M059J (cell line): Measurements from ENCODE around the gene TRIP4. TPM values are rescaled to one million over a fixed set of nuclear protein-coding genes. Genes with fewer than 3 reads are reported as not detected.
"Not testable (repeated sequence)": the region's sequence is repeated elsewhere in the genome, so short reads cannot be mapped to it uniquely, and the experiment has no call there.

Experiments used
- DNase-seq: peaks from one replicate; pipeline ENCODE4 v3.0.0-alpha.2; 2012; ENCODE audit warnings: low read depth
- total RNA-seq: library from RNA; depleted of rRNA; stranded (reverse); fragments of >200 nt; shearing (Covaris generic); gene quantifications from 2 replicates; pipeline ENCODE4 v1.2.3, GENCODE V29; 2014

TRIP4 gene
- total RNA-seq, 1 experiment from 2014 or later: 10.5 TPM

DNA sequence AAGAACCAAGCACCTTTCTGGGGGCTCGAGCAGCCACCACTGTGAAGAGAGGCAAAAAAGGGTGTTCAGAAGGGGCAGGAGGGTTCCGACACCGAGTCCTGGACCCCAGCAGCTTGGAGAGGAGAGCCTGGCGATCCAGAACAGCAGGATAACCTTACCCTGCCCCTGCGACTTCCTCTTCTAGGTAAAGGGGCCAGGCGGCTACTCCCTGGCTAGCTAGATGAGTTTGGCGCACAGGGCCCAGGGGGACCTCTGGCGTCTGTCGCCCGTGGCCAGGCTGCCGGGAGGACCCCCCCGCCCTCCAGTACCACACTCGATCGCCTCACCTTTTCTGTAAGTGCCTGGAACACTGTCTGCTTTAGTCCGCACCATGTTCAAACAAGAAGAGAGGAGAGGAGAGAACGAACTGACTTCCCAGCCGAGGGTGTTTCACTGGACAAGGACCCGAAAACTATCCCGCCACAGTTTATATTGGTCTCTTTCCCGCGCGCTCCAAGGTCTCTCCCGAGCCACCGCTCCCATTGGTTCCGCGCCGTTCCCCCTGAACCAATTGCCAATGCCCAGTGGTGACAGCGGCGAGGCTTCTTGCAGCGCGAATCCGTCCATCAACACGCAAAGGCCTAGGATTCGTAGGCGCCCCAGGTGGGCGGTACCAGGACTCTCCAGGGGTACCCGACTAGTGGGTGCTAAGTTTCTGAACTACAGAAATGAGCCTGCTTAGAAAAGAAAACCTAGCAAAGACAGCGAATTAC is 6.5 kb upstream of the TRIP4 start, which contains the start of gene PCLAF:
Gene PCLAF, minus strand, starts transcription at position 442 of the 752 bp plus-strand sequence. Its CDS starts 70 bp downstream, at position 372.
- DNase-seq: peak; percentile 99

DNA sequence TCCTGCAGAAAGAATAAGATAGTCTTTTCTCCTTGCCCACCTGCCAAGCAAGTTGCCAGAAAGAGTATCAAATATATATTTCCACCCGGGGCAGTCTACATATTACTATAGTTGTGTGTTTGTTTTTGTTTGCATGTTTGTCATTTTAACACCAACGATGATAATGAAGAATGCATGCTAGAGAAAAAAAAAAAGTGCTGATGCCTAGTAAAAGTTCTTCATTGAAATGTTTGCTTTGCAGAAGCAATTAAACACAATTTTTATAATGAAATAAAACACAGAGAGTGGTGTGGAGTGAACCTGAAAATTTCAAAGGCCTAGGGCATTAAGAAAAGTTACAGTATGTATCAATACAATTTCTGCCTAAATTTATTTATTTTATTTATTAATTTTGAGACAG is 3.9 kb upstream of the TRIP4 start:
- DNase-seq: no peak

DNA sequence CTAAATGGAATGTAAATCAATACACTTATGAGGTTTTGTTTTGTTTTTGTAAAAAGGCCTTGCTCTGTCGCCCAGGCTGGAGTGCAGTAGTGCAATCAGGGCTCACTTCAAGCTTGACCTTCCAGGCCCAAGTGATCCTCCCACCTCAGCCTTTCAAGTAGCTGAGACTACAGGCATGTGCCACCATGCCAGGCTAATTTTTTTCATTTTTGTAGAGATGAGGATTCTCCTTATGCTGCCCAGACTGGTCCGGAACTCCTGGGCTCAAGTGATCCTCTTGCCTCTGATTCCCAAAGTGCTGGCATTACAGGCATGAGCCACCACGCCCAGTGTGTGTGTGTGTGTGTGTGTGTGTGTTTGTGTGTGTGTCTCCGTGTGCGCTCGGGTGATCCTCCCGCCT is 1.3 kb upstream of the TRIP4 start:
- no peak for DNase-seq

DNA sequence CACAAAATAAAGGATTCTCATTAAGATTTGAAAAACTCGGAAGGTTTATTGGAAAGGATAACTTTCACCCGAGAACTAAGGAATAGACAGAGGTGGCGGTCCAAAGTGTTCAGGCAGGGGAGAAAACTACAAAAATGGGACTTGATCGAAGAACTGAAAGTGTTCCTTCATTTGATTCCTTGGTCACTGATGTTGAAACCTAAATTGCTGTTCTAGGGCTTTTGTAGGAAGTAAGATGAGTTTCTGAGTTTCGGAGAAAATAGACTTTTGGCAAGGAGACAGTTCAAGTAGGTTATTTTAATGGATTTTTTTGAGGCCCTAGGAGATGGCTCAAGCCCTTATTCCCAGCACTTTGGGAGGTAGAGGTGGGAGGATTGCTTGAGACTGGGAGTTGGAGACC is 1.4 kb downstream of the TRIP4 start:
- DNase-seq: no peak

DNA sequence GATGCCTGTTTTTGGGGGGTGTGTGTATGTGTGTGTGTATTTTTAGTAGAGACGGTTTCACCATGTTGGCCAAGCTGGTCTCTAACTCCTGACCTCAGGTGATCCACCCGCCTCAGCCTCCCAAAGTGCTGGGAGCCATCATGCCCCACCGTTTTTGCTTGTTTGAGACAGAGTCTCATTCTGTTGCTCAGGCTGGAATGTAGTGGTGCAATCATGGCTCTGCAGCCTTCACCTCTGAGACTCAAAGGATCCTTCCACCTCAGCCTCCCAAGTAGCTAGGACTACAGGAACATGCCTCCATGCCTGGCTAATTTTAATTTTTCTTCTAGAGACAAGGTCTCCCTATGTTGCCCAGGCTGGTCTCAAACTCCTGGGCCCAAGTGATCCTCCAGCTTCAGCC is 4.8 kb downstream of the TRIP4 start:
- not testable (repeated sequence) for DNase-seq

DNA sequence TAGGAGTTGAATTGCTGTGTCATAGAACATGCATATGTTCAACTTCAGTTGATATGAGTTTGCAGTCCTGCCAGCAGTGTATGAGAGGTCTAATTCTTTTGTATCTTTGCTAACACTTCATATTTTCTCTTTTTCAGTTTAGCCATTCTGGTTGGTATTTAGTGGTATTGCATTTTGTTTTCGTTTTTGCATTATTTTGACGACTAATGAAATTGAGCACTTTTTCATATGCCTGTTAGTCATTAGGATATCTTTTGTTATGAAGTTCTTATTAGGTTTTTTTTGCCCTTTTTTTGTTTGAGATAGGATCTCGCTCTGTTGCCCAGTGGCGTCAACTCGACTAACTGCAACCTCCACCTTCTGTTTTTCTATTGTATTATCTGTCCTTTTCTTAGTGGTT is 9.2 kb downstream of the TRIP4 start:
- DNase-seq: no peak

DNA sequence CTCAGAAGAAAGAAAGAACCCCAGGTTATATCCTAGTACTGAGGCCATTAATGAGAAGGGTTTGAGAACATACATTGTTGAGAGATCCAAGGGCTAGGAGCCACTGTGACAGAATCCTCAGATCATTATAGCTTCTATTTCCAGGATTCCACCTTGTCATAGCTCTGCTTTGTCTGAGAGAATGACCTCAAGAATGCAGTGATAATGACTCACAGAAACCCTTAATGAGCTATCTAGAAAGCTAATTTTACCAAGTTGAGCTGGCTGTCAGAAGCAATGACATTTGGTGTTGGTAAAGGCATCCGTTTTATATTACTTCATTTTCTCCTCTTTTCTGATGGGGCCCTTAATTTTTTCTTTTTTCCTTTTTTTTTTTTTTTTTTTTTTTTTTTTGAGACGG is 10.9 kb downstream of the TRIP4 start:
- peak; percentile 35 for DNase-seq

DNA sequence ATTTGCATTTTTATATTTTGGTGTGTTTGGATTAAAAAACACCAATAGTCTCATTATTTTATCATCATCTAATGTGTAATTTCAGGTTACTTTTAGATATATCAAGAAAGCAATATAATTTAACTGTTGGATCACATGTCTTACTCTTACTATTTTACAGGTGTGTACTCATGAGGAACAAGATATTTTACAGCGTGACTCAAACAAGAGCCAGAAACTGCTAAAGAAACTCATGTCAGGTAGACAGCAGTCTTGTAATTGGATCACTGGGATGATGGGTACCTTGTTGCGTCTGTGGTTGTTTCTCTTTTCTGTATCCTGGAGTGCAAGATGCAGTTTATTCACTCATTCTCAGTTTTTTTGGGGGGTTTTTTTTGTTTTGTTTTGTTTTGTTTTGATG is 12.9 kb downstream of the TRIP4 start:
- DNase-seq: no peak

DNA sequence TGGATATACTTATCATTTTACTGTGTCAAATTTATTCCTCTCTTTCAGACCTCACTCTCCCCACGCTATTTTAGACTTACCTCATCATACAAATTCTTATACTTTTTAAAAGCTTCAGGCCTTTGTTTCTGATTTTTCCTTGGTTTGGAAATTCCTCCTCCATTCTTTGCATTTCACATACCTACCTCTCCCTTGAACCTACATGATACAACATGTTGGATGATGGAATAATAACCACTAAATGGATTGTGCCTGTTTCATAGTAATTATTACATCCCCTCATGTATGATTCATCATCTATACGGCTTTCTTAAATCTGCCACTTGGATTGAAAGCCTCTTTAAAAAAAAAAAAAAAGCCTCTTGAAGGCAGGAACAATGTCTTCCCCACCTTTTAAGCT is 24.6 kb downstream of the TRIP4 start:
- no peak for DNase-seq

DNA sequence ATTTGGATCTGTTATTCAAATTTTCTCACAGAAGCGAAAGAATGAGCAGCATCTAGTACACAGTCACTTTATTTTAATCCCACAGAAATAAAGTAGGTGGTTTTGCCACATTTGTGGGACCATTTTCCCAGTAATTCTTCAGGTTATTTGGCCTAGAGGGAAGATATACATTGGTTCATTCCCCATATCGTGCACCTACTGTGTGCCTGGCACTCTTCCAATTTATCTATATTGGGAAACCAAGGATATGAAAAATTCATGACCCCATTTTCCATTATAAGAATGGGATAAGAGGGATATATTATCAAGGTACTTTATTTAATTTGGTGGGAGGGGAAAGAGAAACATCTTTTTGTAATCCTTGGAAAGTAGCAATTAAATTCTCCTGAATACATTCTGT is 35.1 kb downstream of the TRIP4 start:
- no peak for DNase-seq

DNA sequence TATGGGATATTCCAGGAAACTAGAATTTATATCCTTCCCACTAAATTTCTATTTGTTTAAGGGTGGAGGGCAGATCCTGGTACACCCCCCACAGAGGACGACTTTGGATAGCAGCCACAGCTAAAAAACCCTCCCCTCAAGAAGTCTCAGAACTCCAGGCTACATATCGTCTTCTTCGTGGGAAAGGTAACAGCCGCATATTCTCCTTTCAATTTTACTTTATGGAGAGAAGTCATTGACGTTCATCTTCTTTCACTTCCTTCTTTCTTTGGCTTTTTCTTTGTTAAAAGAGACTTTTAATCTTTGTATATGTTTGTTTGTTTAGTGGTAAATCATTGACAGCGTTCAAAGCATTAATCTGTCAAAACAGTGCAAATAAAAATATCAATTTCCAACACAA is 36.3 kb downstream of the TRIP4 start:
- DNase-seq: no peak

DNA sequence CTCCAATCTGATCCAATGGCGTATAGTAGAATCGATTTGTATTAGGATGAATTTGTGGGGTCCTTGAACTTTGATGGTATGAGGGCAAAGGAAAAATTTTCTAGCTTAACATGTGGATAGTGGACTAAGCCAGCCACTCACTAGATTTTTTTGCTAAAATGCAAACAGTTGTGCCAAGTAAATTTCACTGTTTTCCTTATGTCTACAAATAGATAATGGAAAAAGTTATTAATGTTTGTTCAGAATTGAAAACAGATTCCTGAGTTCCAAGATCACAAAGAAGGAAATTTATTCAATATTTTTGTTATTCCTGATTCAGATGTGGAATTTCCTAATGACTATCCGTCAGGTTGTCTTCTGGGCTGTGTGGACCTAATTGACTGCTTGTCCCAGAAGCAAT is 37.6 kb downstream of the TRIP4 start:
- no peak for DNase-seq

DNA sequence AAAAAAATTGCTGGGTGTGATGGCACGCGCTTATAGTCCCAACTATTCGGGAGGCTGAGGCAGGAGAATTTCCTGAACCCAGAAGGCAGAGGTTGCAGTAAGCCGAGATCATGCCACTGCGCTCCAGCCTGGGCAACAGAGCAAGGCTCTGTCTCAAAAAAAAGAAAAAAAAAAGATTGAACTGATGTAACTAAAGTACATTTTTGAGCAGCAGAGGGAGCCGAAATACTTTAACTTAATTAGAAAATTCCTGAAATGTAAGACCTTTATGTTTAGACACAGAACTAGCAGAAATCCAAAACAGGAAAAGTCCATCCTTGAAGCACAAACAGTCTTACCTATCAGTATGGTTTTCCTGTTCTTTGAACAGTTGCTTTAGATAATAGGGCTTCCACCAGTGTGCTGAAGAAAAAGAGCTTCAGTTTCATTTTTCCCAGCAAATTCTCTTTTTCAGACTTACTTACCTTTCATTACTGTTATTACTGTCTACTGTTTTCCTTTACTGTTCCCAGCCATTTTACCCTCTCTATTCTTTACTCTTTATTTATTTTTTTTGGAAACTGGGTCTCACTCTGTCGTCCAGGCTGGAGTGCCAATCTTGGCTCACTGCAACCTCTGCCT is 39.3 kb downstream of the TRIP4 start:
- DNase-seq: peak; percentile 38

DNA sequence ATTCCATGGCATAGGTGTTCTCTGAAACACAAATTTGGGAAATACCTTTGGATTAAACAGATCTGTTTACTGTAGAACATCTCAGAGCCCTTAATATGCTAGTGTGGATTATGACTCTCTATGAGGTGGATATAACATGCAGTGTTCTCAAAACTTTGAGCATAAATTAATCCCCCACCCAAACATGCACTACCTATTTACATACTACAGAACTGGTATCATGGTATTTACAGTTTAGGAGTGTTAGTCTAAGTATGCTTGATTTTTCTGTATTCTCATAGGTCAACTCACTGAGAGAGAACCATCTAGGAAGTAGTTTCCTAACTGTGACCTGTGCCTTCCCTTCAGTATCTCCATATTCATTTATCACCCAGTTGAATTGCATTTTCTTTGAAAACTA is 41.8 kb downstream of the TRIP4 start:
- no peak for DNase-seq

DNA sequence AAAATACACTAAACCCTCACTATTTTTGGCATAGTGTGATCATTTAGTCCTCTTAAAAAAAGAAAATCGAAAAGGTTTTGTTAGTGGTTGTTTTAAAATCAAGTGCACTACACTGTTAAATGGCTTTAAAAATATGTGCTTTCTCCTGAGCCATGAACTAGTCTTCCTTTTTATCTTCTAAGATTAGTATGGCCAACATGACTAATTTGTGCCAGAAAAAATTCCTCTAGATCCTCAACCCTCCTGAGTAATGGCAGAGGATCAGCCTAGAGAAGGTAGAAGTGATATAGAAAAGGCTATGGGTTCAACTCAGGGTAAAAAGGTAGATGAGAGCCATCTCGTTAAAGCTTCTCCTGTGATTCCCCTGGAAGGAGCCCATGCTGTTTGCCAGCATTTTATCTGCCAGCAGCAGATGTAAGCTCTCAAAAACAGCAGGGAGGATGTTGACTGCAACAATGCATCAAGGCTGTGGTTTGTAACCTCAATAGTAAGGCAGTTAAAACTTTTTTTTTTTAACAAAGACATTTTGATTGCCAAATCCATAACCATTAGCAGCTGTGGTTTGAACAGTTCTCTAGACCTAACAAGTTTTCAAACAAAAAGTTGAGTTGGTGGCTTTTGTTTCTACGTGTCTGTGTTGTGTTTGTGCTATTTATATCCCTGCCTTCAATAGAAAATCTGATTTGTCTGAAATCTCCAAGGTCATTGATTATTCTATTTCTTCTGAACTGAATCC is 42.5 kb downstream of the TRIP4 start:
- DNase-seq: peak; percentile 69

DNA sequence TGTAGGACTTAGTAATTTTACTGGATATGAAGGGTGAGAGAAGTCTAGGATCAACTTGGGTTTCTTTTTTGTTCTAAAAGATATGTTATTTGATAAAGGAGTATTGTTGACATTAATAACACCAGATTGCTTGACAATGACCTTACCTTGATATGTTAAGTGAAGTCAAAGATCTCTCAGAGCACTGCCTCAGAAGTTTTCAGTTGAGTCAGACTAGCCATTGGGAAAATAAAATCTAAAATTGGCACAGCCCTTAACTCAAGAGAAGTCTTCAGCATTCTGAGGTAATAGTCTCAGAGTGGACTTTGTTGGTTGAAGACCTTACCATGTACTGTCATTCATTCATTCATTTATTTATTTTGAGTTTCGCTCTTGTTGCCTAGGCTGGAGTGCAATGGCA is 50.3 kb downstream of the TRIP4 start:
- DNase-seq: no peak

DNA sequence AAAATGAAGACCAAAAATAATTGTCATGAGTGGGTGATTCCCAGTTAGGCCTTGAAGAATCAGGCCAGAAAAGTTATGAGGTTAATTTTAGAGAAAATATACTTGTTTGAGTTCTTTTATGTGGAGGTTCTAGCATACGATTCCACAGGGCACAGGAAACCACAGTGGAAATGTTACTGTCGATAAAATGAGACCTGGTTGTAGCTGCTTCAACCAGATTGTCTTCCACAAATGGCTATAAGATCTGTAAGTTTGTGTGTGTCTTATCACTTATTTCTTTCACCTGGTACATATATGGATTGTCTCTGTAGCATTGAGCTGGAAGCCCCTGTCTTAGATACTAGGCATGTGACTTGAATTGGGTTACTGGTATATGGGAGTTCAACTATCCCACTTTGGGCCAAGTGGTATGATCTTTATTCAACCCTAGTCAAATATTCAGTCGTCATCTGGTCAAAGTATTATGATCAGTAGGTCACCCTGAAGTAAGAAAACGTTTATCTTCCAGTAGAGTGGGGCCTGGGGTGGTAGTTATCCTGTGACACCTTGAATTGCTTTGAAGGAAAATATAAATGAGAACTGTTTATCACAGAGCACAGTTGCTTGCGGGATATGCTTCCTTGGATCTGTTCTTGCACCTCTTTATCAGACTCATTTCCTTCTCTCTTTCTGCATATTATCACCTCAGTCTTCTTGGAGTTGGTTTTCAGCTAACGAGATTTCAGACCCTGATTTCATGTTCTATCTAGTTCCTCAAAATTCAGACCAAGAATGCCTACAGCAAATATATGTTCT is 51.2 kb downstream of the TRIP4 start:
- no peak for DNase-seq

DNA sequence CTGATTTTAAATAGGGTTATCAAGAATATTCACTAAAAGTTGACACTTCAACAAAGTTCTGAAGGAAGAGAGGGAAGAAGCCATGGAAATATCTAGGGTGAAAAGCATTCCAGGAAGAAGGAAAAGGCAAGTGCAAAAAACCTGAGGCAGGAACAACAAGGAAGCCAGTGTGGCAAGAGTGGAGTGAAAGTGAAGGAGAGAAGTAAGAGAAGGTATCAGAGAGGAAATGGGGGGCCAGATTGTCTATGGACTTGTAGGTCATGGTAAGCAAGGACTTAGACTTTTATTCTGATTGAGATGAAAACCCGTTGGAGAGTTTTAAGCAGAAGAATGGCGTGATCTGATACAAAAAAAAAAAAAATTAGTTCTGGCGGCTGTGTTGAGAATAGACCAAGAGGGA is 54.2 kb downstream of the TRIP4 start:
- no peak for DNase-seq

DNA sequence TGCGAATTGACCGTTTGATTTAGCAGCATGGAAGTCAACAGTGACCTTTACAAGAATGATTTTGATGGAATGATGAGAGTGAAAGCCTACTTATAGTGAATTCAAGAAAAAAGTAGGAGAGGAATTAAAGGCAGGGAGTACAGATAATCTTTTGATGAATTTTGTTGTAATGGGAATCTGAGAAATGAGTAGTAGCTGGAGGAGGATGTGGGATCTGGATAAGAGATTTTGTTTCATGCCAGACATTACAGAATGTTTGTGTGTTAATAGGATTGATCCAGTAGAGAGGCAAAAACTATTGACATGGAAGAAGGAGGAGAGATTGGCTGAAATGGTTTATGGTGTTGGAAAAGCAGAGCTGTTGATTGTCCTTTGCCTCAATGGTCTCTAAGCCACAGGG is 55.4 kb downstream of the TRIP4 start:
- no peak for DNase-seq

DNA sequence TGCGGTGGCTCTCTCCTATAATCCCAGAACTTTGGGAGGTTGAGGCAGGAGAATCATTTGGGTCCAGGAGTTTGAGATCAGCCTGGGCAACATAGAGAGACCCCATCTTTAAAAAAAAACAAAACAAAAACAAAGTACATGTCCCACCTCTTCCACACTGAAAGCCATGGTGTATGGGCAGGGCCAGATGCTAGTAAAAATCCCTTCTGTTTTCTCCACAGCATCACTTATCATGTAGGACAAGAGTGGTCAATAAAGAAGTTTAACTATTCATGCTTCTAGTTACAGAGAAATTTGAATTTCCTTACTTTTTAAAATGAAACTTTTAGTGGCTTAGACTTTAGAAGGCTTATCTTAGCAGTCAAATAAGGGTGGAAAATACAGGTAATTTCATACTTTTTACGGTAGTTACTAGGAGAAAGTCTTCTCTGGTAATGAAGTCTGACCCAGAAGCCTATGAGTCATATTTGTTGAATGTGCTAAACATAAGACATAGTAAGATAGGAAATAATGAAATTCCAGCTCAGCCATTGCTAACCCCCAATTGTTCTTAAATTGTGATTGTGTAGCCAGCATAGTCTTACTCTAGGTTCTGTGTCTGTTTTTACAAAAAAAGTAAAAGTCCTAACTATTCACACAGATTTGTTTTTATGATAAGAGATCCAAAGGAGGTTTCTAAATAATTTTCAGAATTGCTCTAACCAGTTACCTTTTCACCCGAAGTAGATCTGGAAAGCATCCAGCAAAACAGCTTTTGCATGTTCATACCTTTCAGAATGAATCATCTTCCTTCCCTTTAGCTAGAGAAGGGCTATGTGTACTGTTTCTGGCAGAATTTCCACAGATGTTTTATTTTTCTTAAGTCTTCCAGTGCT is 56.3 kb downstream of the TRIP4 start:
- peak; percentile 92 for DNase-seq

DNA sequence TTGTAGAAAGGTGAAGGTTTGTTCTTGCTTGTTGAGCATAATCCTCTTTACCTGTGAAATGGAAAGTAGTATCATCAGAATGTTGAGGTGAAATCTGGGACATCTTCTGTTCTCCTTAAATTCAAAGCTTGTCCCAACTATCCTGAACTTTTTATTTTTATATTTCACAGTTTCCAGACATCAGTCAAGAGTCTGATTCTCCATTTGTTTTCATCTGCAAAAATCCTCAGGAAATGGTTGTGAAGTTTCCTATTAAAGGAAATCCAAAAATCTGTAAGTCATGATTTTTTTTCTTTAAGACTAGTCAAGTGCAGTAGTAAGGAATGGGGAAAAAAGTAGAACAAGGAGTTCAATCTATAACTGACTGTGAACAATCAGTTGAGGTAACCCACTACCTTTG is 57.2 kb downstream of the TRIP4 start:
- no peak for DNase-seq
